Body of pancreas (tissue), 4 donors: ENCODE data around the gene LSM3. TPM values are rescaled to one million over a fixed set of nuclear protein-coding genes. Genes with fewer than 3 reads are reported as not detected.
A peak's percentile ranks its signal among the peaks of the same experiment; 100 is the strongest.

Experiments used
- ATAC-seq: fragments of 150-250 bp; one replicate; pipeline ENCODE4 v1.9.1; 2016
- DNase-seq, 4 donors: peaks; one replicate each; pipeline ENCODE4 v3.0.0-alpha.2; 2019
- H3K27ac ChIP-seq, 4 donors: fragments of 200-600 bp; sonication (generic); 1 replicate in 3 of 4; 2 replicates in 1 of 4; pipeline versions ENCODE4 v1.5.1 to v1.6.1; 2016 to 2019; ENCODE audit warnings: mild to moderate bottlenecking in 1 of 4, mixed read lengths in 1 of 4, moderate library complexity in 1 of 4
- H3K27me3 ChIP-seq, 2 donors: fragments of 200-600 bp; sonication (generic); one replicate each; pipeline ENCODE4 v1.6.0; 2016; ENCODE audit warnings: mild to moderate bottlenecking in 1 of 2
- H3K36me3 ChIP-seq, 2 donors: fragments of 200-600 bp; sonication (generic); replicated peaks in 1 of 2; 2 replicates each; pipeline ENCODE4 v1.5.1; 2016; ENCODE audit warnings: low read depth in 2 of 2; ENCODE audit not compliant: insufficient read depth in 1 of 2
- H3K4me1 ChIP-seq: fragments of 200-600 bp; sonication (generic); one replicate; pipeline ENCODE4 v1.6.0; 2016
- H3K4me3 ChIP-seq, 2 donors: fragments of 200-600 bp; sonication (generic); 1 replicate in 1 of 2; 2 replicates in 1 of 2; pipeline ENCODE4 v1.5.1; 2016 to 2019
- H3K9me3 ChIP-seq, 3 donors: fragments of 200-600 bp; sonication (generic); 1 replicate in 2 of 3; 2 replicates in 1 of 3; pipeline ENCODE4 v1.5.1; 2016
- POLR2A ChIP-seq, 3 donors: fragments of 450-650 bp; IDR thresholded peaks; one replicate each; pipeline ENCODE4 v1.6.1; 2016; ENCODE audit warnings: antibody characterized with exemption in 3 of 3, mild to moderate bottlenecking in 2 of 3
- WGBS, 2 donors: methylation state at CpG; one replicate each; pipeline ENCODE4 v1.1.5; 2017; 5-methylcytosine and 5-hydroxymethylcytosine counted together
- intact Hi-C: fragments of 100-400 bp; cut with DNase I; formaldehyde crosslinking; loops from one replicate; pipeline ENCODE4 v1.15.1; 2023
- total RNA-seq, 2 donors: library from RNA; depleted of rRNA; stranded (reverse); fragments of >200 nt; gene quantifications; one replicate each; pipeline ENCODE4 v1.1.0, GENCODE V29; 2016
- TF ChIP-seq, protein P1 (sequence below), 7 experiments: fragments of 450-650 bp in 4 of 7; fragments of 200-600 bp in 3 of 7; sonication (generic) in 3 of 7; IDR thresholded peaks; one replicate each; pipeline ENCODE4 v1.5.1; 2016 to 2019; ENCODE audit warnings: antibody characterized with exemption in 7 of 7

The LSM3 gene
- total RNA-seq, 2 donors from 2014 or later, result 5.3 to 6.0 TPM

- intact Hi-C loops, result no loop called here
- no peak for TF ChIP-seq POLR2A (IDR thresholded peaks at IDR 0.05)
- TF ChIP-seq, protein P1, sequence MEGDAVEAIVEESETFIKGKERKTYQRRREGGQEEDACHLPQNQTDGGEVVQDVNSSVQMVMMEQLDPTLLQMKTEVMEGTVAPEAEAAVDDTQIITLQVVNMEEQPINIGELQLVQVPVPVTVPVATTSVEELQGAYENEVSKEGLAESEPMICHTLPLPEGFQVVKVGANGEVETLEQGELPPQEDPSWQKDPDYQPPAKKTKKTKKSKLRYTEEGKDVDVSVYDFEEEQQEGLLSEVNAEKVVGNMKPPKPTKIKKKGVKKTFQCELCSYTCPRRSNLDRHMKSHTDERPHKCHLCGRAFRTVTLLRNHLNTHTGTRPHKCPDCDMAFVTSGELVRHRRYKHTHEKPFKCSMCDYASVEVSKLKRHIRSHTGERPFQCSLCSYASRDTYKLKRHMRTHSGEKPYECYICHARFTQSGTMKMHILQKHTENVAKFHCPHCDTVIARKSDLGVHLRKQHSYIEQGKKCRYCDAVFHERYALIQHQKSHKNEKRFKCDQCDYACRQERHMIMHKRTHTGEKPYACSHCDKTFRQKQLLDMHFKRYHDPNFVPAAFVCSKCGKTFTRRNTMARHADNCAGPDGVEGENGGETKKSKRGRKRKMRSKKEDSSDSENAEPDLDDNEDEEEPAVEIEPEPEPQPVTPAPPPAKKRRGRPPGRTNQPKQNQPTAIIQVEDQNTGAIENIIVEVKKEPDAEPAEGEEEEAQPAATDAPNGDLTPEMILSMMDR (IDR thresholded peaks at IDR 0.05), result no peak
- Histone ChIP-seq H3K4me3 (no peak overlapping the region), H3K27me3 (no peaks in the 10 kb centered on the region), H3K4me1 (peaks cover 22% of the 10 kb centered on the region), H3K9me3 (no peaks in the 10 kb centered on the region), H3K36me3 (peaks cover 0 to 6% of the 10 kb centered on the region in 2 donors), H3K27ac (no peak overlapping the region)
- no peak for DNase-seq
- ATAC-seq, result no peak
- 85 to 94% methylated on average over 15 to 19 of the region's 19 CpGs for WGBS, 2 donors
These were observed 36.8 kb upstream of the LSM3 start for GRCh38 chr3:14141602-14142341.

- Histone ChIP-seq H3K4me3 (no peak overlapping the region), H3K4me1 (peaks cover 22% of the 10 kb centered on the region), H3K27me3 (no peaks in the 10 kb centered on the region), H3K27ac (peak overlapping the region in 2 of 4 donors; percentile 39 to 88), H3K36me3 (peaks cover 0 to 10% of the 10 kb centered on the region in 2 donors), H3K9me3 (no peaks in the 10 kb centered on the region)
- DNase-seq (no peak), ATAC-seq (no peak)
- WGBS, 2 donors, result 77 to 81% methylated on average over 8 of the region's 8 CpGs
- intact Hi-C loops, result no loop called here
- TF ChIP-seq, protein P1 (IDR thresholded peaks at IDR 0.05), result no peak
- TF ChIP-seq POLR2A (IDR thresholded peaks at IDR 0.05), result no peak
These were observed 35.9 kb upstream of the LSM3 start for GRCh38 chr3:14142567-14143270.

GRCh38 chr3:14143271-14144225 lies 35.1 kb upstream of the LSM3 start:
- peak in 2 of 4 donors; percentile 48 to 63 for DNase-seq
- Histone ChIP-seq H3K27me3 (no peaks in the 10 kb centered on the region), H3K4me1 (peaks cover 22% of the 10 kb centered on the region), H3K36me3 (peaks cover 0 to 13% of the 10 kb centered on the region in 2 donors), H3K27ac (peak overlapping the region; percentile 46 to 94 (median 69)), H3K4me3 (no peak overlapping the region), H3K9me3 (no peaks in the 10 kb centered on the region)
- intact Hi-C loops, result no loop called here
- TF ChIP-seq, protein P1 (IDR thresholded peaks at IDR 0.05), result no peak
- no peak for TF ChIP-seq POLR2A (IDR thresholded peaks at IDR 0.05)
- peak; percentile 41 for ATAC-seq
- 73 to 75% methylated on average over 6 to 7 of the region's 7 CpGs for WGBS, 2 donors

DNA sequence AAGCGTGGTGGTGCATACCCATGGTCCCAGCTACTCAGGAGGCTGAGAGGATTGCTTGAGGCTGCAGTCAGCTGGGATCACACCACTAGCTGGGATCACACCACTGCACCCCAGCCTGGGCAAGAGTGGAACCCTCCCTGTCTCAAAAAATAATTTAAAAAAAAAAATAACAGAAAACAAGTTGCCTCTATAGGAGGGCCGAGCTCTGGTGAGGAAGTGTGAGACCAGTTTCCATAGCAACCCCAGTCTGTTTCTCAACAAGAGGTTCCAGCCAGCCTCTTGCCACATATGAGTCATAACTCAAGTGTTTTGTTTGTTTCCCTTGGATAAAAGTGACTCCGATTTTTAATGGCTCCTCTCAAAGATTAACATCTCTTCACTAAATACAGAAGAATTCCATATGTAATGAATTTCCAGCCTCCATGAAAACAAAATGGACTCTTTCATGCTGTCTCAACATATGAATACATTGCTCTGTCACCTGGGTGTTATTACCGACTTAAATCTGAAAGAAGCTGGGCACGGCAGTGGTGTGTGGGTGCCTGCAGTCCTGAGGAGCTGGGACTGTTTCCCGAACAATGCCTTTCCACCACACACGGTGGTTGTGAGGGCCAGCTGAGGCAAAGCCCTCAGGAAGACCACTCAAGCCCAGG lies 34.1 kb upstream of the LSM3 start:
- 26 to 35% methylated on average over 7 of the region's 7 CpGs for WGBS, 2 donors
- intact Hi-C loops, result no loop called here
- Histone ChIP-seq H3K27me3 (no peaks in the 10 kb centered on the region), H3K36me3 (peaks cover 0 to 10% of the 10 kb centered on the region in 2 donors), H3K4me3 (no peak overlapping the region), H3K27ac (peak overlapping the region; percentile 50 to 94 (median 72)), H3K4me1 (peaks cover 22% of the 10 kb centered on the region), H3K9me3 (no peaks in the 10 kb centered on the region)
- DNase-seq, result peak; percentile 71 to 95 (median 83)
- ATAC-seq, result peak; percentile 97
- TF ChIP-seq, protein P1 (IDR thresholded peaks at IDR 0.05), result no peak
- TF ChIP-seq POLR2A (IDR thresholded peaks at IDR 0.05), result no peak
